ENCODE measurements around the gene CMTM4.

DNA sequence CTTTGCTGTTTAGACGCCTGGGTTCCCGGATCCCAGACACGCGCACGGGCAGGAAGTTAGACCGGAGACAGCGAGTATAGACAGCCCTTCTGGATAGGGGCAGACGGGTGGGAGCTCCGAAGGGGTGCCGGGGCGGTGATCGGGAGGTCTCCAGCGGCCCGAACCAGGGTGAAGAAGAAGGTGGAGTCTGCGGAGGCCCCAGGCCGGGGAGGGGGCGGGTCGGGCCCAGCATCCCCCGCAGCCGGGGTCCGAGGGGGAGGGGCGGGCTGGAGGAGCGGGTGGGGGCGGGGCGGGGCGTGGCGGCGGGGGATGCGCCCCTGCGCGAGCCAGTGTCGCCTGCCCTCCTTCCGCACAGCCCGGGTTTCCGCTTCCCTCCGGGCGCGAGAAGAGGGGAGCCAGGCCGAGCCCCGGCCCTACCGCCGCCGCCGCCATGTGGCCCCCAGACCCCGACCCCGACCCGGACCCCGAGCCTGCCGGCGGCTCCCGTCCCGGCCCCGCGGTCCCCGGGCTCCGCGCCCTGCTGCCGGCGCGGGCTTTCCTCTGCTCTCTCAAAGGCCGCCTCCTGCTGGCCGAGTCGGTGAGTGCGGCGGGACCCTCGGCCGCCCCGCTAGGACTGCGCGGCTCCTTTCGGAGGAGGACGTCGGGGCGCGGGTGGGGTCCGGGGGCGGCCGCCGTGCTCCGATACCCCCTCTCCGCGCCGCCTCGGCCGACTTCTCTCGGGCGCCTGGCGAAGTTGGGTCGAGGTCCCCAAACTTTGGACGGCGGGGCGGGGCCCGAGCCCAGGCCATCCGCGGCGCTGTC is 92.0 kb downstream of the CMTM4 start, which contains the start of gene CMTM3:
- TF ChIP-seq, protein P1, sequence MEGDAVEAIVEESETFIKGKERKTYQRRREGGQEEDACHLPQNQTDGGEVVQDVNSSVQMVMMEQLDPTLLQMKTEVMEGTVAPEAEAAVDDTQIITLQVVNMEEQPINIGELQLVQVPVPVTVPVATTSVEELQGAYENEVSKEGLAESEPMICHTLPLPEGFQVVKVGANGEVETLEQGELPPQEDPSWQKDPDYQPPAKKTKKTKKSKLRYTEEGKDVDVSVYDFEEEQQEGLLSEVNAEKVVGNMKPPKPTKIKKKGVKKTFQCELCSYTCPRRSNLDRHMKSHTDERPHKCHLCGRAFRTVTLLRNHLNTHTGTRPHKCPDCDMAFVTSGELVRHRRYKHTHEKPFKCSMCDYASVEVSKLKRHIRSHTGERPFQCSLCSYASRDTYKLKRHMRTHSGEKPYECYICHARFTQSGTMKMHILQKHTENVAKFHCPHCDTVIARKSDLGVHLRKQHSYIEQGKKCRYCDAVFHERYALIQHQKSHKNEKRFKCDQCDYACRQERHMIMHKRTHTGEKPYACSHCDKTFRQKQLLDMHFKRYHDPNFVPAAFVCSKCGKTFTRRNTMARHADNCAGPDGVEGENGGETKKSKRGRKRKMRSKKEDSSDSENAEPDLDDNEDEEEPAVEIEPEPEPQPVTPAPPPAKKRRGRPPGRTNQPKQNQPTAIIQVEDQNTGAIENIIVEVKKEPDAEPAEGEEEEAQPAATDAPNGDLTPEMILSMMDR (optimal IDR thresholded peaks at IDR 0.05 in 1 of 3, IDR thresholded peaks at IDR 0.05 in 1 of 3, conservative IDR thresholded peaks at IDR 0.05 in 1 of 3; ENCODE audit: extremely low read depth in 1 of 3, insufficient read depth in 2 of 3, low read length in 3 of 3) = peak in 2 of 3 experiments; percentile 67 to 73
- TF ChIP-seq EZH2 (IDR thresholded peaks at IDR 0.05; ENCODE audit: low read length) = no peak
